GM12875 (cell line): Measurements from ENCODE around the gene STOX2.

Source experiments
- H3K4me3 ChIP-seq: one replicate; pipeline ENCODE4 v1.5.1; 2011; ENCODE audit warnings: low read depth, low read length, control low read depth
- TF ChIP-seq, protein P1 (sequence below): IDR thresholded peaks from 2 replicates; pipeline ENCODE4 v1.5.1; 2011; ENCODE audit warnings: low read depth, mild to moderate bottlenecking, control low read depth, inconsistent platforms, low read length, moderate library complexity, borderline replicate concordance; ENCODE audit not compliant: insufficient read depth

STOX2 gene

DNA sequence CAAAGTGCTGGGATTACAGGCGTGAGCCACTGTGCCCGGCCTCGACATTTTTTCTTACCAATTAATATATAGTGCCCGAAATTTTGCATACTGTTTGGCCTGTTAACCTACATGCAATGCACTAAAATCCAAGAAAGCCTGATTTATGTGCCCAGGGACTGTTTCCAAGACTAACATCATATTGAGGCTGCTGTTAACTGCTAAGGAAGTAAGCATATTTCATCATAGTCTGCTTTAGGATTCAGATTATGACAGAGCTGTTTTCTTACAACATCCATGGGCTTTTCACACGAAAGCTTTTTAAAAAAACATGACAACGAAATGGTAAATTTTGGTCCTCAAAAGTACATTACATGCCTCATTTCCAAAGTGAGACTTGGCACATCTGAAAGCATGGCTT, 84.4 kb downstream of the STOX2 start:
- H3K4me3 ChIP-seq = no peak overlapping the region
- TF ChIP-seq, protein P1, sequence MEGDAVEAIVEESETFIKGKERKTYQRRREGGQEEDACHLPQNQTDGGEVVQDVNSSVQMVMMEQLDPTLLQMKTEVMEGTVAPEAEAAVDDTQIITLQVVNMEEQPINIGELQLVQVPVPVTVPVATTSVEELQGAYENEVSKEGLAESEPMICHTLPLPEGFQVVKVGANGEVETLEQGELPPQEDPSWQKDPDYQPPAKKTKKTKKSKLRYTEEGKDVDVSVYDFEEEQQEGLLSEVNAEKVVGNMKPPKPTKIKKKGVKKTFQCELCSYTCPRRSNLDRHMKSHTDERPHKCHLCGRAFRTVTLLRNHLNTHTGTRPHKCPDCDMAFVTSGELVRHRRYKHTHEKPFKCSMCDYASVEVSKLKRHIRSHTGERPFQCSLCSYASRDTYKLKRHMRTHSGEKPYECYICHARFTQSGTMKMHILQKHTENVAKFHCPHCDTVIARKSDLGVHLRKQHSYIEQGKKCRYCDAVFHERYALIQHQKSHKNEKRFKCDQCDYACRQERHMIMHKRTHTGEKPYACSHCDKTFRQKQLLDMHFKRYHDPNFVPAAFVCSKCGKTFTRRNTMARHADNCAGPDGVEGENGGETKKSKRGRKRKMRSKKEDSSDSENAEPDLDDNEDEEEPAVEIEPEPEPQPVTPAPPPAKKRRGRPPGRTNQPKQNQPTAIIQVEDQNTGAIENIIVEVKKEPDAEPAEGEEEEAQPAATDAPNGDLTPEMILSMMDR = no peak

DNA sequence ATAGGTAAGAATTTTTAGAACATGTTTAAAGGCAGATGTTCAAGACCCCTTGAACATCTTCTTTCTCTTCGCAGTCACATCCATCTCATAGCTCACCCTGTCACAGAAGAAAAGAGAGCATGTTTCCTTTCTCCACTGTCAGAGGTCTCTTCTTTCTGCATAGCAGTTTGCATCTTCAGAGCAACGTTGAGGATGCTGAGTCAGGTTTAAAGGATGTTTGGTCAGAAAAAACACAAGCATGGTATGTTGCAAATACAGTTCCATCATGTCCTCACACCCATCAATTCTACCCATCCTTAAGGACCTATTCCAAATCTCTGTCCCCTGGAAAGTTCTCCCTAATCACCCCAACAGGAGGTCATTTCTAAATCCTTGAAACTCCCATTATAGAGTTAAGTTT, 84.8 kb downstream of the STOX2 start:
- TF ChIP-seq, protein P1 = no peak
- no peak overlapping the region for H3K4me3 ChIP-seq

DNA sequence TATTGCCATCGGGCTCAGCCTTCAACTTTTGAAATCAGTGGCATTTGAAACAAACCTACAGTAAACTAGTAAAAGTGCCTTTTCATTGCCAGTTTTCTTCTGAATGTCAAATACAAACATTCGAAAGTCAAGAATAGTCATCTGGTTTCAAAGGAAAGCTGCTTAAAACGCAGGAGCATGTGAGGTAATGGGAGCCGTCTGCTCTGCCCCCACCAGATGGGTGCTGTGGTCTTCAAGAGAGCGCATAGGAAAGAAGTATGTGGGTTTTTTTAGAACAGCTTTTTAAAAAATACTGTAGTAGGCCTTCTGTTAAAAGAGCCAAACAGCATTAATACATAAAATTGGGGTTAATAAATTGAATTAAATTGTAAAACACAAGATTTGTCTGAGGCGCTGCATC, 88.6 kb downstream of the STOX2 start:
- TF ChIP-seq, protein P1 = no peak
- H3K4me3 ChIP-seq = no peak overlapping the region

DNA sequence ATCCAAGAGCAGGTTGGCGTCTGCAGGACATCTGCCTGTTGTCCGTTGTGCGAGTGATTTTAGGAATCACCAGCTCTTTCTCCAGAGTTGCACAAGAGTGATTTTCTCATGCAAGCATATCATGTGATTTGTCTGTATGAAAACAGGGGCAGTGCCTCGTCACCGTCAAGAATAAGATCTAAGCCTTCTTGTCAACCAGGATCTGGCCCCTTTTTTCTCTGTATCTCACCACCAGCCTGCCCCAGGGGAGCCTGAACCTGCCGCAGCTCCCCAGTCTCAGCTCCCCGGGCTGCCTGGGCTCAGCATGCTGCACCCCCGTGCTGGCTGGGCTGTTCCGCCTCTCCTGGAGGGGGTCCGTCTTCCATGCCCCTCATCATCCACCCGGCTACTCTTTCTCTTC, 90.5 kb downstream of the STOX2 start:
- TF ChIP-seq, protein P1 = no peak
- no peak overlapping the region for H3K4me3 ChIP-seq

DNA sequence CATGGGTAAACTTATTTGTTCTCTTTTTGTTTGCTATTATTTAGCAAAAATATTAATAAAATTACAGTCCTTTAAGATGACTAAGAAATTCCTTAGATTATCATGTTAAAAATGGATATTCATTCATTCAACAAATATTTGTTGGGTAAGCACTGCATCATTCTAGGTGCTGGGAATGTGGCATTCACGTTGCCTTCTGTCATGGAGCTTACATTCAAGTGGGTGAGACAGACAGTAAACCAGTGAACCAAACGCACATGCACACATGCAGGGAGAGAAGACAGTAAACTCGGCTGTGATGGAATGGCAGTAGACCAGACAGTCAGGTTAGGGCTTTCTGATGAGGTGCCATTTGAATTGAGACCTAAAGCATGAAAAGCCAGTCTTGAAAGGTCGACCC, 91.8 kb downstream of the STOX2 start:
- TF ChIP-seq, protein P1 = no peak
- H3K4me3 ChIP-seq = no peak overlapping the region

DNA sequence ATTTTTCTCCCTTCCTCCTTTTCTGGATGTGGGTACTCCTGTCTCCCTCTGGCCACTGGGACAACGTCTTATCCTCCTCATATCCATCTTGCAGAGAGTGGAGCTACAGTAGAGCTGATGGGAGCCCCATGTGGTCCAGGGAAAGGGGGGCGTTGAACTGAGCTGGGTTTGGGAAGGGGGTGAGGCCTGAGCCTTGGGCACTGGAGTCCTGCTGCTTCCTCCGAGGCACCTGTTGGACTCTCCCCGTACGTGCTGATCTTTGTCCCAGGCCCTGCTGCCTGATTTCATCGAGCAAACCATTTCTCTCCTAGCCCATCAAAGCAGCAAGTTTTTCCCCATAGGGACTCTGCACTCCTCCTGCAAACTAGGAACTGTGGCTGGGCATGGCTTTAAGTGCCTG, 94.3 kb downstream of the STOX2 start:
- TF ChIP-seq, protein P1 = no peak
- H3K4me3 ChIP-seq = no peak overlapping the region

DNA sequence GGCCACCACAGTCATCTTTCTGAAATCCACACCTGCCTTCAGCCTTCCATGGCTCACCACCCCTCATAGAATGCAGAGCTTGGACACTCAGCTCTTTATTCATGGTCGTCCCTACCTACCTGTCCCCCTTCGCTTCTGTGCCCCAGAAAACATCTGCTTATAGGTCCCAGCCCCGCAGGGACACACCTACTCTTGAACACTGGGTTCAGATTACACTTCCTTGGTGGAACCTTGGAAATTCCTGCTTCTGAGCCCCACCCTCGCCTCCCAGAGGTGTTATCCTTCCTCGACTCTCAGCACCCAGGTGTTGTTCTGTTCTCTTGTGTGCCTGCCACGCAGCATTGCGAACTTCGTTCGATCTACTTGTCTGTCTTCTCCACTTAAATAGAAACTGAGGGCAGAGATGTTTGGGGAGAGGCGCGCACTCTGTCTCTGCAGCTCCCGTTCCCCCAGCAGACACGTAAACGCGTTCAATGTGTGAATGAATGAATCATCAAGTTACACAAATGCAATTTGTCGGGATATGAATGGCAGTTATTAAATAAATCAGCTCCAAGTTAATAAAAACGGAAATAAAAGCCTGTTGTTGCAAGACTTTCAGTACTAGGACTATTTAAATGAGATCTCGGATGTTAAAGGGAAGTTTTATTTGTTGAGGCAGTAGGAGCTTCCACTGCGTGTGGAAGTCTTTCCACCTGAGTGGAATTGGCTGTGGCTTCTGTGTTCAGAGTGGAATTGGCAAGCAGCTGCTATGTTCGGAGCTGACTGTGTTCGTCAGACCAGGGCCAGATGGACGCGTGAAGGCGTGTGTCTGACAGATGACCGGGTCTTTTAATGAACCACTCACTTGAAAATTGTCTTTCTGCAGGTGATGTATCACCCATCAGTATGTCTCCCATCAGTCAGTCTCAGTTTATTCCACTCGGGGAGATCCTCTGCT, 95.6 kb downstream of the STOX2 start:
- TF ChIP-seq, protein P1 = no peak
- H3K4me3 ChIP-seq = no peak overlapping the region
